ENCODE data around the gene CCL17.

CCL17 gene

DNA sequence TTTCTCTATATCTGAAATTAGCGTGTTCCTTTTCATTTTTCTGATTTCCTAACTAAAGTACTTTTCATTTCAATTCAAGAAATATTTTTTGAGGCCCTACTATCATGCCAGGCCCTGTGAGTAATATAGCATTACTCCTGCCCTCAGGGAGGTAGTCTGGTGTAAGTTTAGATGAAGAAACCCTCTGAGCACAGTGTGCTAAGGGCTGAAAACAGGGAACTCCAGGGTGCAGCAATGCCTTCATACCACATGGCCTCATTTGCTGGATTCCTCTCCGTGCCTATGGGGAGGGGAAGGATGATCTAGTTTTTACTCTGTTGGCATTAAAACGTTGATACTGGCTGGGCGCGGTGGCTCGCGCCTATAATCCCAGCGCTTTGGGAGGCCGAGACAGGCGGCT is 47.5 kb downstream of the CCL17 start:
- no peak overlapping the region for H3K9ac ChIP-seq
- TF ChIP-seq, protein P1, sequence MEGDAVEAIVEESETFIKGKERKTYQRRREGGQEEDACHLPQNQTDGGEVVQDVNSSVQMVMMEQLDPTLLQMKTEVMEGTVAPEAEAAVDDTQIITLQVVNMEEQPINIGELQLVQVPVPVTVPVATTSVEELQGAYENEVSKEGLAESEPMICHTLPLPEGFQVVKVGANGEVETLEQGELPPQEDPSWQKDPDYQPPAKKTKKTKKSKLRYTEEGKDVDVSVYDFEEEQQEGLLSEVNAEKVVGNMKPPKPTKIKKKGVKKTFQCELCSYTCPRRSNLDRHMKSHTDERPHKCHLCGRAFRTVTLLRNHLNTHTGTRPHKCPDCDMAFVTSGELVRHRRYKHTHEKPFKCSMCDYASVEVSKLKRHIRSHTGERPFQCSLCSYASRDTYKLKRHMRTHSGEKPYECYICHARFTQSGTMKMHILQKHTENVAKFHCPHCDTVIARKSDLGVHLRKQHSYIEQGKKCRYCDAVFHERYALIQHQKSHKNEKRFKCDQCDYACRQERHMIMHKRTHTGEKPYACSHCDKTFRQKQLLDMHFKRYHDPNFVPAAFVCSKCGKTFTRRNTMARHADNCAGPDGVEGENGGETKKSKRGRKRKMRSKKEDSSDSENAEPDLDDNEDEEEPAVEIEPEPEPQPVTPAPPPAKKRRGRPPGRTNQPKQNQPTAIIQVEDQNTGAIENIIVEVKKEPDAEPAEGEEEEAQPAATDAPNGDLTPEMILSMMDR (conservative IDR thresholded peaks at IDR 0.05; ENCODE audit: low read depth, low read length), result no peak
- H3K4me3 ChIP-seq (IDR thresholded peaks at IDR 0.05; ENCODE audit: insufficient read depth, low read depth, low read length), result no peak overlapping the region
- H3K4me1 ChIP-seq (ENCODE audit: low read depth, poor library complexity, severe bottlenecking), result peaks cover 13% of the 10 kb centered on the region
- H3K27ac ChIP-seq, result no peak overlapping the region
- H3K79me2 ChIP-seq (ENCODE audit: insufficient read depth, low read depth), result peaks cover 14% of the 10 kb centered on the region
- no peaks in the 10 kb centered on the region for H4K20me1 ChIP-seq (ENCODE audit: insufficient read depth)
- H3K36me3 ChIP-seq (ENCODE audit: insufficient read depth), result no peaks in the 10 kb centered on the region
- H3K4me2 ChIP-seq, result no peak overlapping the region
- H2AFZ ChIP-seq (ENCODE audit: low read depth), result no peak overlapping the region
- no peaks in the 10 kb centered on the region for H3K27me3 ChIP-seq (ENCODE audit: insufficient read depth, low read depth)

DNA sequence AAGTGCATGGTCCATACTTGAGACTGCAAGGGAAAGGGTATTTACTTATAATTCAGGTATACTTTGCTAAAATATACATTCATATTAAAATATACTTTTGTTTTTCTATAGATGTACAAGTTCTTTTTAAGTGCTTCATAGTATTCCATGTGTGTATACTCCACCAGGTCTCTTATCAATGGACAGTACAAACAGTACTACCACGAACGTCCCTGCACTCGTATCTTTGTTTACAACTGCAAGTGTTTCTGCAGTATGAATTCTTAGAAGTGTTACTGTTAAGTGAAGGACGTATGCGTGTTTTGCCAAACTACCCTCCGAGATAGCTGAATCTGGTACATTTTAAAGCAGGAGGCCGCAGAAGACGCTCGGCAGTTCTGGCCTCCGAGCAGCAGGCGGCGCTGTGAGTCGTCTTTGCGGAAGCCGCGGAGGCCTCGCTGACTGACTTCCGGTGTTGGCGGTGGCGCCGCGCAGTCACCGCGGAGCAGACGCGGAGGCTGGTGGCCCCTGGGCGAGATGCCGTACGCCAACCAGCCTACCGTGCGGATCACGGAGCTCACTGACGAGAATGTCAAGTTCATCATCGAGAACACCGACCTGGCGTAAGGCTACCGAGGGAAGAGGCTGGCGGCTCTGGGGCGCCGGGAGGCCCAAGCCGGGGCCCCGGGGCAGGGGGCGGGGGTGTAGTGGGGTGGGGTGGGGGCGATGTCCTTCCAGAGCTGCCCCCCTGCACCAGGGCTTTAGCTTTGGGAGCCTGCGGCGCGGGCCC is 57.8 kb downstream of the CCL17 start, which contains the start of gene POLR2C:
Gene POLR2C (plus strand): TSS at position 471 of the 769 bp plus-strand sequence. CDS start 46 bp downstream, at position 517.
- H3K36me3 ChIP-seq (ENCODE audit: insufficient read depth), result no peaks in the 10 kb centered on the region
- TF ChIP-seq, protein P1 (conservative IDR thresholded peaks at IDR 0.05; ENCODE audit: low read depth, low read length), result peak; percentile 71
- peaks cover 9% of the 10 kb centered on the region; the same call in 1 of the 2 replicates for H3K79me2 ChIP-seq (ENCODE audit: insufficient read depth, low read depth)
- no peak within 1 kb of the TSS for H3K27ac ChIP-seq
- peak within 1 kb of the TSS; percentile 61; the same call in 1 of the 2 replicates for H3K9ac ChIP-seq
- no peak within 1 kb of the TSS for H3K4me3 ChIP-seq (IDR thresholded peaks at IDR 0.05; ENCODE audit: insufficient read depth, low read depth, low read length)
- peak within 1 kb of the TSS; percentile 61 for H3K4me2 ChIP-seq
- no peaks in the 10 kb centered on the region for H4K20me1 ChIP-seq (ENCODE audit: insufficient read depth)
- 0 out of 2 replicates have a peak within 1 kb of the TSS, but pooled peaks have one; percentile 14 for H2AFZ ChIP-seq (ENCODE audit: low read depth)
- no peaks in the 10 kb centered on the region for H3K27me3 ChIP-seq (ENCODE audit: insufficient read depth, low read depth)
- peaks cover 6% of the 10 kb centered on the region for H3K4me1 ChIP-seq (ENCODE audit: low read depth, poor library complexity, severe bottlenecking)

DNA sequence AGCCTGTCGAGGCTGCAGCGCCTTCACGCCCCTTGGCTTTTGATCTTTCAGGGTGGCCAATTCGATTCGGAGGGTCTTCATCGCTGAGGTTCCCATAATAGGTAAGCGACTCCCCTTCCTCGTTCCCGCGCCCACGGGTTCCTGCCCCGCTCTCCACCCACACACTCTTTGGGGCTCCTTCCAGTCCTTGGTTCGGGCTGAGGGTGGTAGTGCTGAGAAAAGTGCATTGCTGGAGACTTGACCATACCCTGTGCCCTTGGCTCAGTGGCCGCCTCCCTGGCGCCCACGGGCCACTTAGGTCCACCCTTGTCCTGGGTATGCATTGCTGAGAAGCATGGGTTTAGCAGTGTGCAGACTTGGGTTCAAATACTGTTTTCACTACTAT is 58.4 kb downstream of the CCL17 start:
- TF ChIP-seq, protein P1 (conservative IDR thresholded peaks at IDR 0.05; ENCODE audit: low read depth, low read length), result no peak
- H2AFZ ChIP-seq (ENCODE audit: low read depth), result 0 out of 2 replicates have a peak overlapping the region, but pooled peaks have one; percentile 14
- no peak overlapping the region for H3K27ac ChIP-seq

DNA sequence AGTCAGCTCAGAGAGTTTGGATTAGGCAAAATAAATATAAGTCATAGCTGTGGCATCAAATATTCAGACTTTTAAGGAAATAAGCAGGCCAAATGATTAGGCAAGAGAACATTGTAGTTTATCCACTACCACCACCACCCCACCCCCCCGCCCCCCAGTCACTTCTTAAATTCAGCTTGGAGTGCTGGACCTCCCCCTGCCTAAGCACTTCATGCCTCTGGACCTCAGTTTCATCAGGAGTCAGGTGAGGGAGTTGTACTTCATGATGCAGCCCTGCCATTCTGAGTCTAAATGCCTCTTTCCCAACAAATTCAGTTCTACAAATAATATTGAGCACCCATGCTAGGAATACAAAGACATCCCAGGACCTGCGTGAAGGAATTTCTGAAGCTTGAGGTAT is 60.0 kb downstream of the CCL17 start:
- Histone ChIP-seq H3K36me3 (ENCODE audit: insufficient read depth) (no peaks in the 10 kb centered on the region; the same call in 1 of the 2 replicates), H3K4me2 (no peak overlapping the region), H3K4me1 (ENCODE audit: low read depth, poor library complexity, severe bottlenecking) (peaks cover 6% of the 10 kb centered on the region), H2AFZ (ENCODE audit: low read depth) (no peak overlapping the region), H3K79me2 (ENCODE audit: insufficient read depth, low read depth) (peaks cover 9% of the 10 kb centered on the region; the same call in 1 of the 2 replicates), H3K27ac (no peak overlapping the region), H3K4me3 (IDR thresholded peaks at IDR 0.05; ENCODE audit: insufficient read depth, low read depth, low read length) (no peak overlapping the region), H3K27me3 (ENCODE audit: insufficient read depth, low read depth) (no peaks in the 10 kb centered on the region), H4K20me1 (ENCODE audit: insufficient read depth) (no peaks in the 10 kb centered on the region), H3K9ac (no peak overlapping the region)
- TF ChIP-seq, protein P1 (conservative IDR thresholded peaks at IDR 0.05; ENCODE audit: low read depth, low read length), result no peak

More for the DNA sequence above, 58.4 kb downstream of the CCL17 start:
- Histone ChIP-seq H4K20me1 (ENCODE audit: insufficient read depth) (no peaks in the 10 kb centered on the region), H3K4me3 (IDR thresholded peaks at IDR 0.05; ENCODE audit: insufficient read depth, low read depth, low read length) (no peak overlapping the region), H3K4me2 (peak overlapping the region; percentile 61), H3K27me3 (ENCODE audit: insufficient read depth, low read depth) (no peaks in the 10 kb centered on the region), H3K79me2 (ENCODE audit: insufficient read depth, low read depth) (peaks cover 9% of the 10 kb centered on the region; the same call in 1 of the 2 replicates), H3K36me3 (ENCODE audit: insufficient read depth) (no peaks in the 10 kb centered on the region), H3K9ac (peak overlapping the region; percentile 61; the same call in 1 of the 2 replicates), H3K4me1 (ENCODE audit: low read depth, poor library complexity, severe bottlenecking) (peaks cover 6% of the 10 kb centered on the region)
